H1 (cell line): ENCODE data around the gene PLA2G4F.

Source experiments
- ASH2L ChIP-seq: fragments of 200-600, 300-600 bp; sonication (generic); IDR thresholded peaks from one replicate; pipeline ENCODE4 v1.7.1; 2017; ENCODE audit warnings: low read length
- CBX8 ChIP-seq: fragments of 300-800, 300-1000 bp; sonication (generic); IDR thresholded peaks from 2 replicates; pipeline ENCODE4 v1.7.1; 2016; ENCODE audit warnings: low read depth, low read length, borderline replicate concordance
- EP300 ChIP-seq, 2 experiments: IDR thresholded peaks; 1 replicate in 1 of 2; 2 replicates in 1 of 2; pipeline ENCODE4 v1.6.1; 2011 to 2012; ENCODE audit warnings: low read depth in 2 of 2, low read length in 2 of 2, mild to moderate bottlenecking in 2 of 2, borderline replicate concordance in 1 of 2, inconsistent platforms in 1 of 2, moderate library complexity in 1 of 2
- GTF2F1 ChIP-seq: IDR thresholded peaks from 2 replicates; pipeline ENCODE4 v1.6.1; 2012; ENCODE audit warnings: low read depth, low read length, improper control_type of control experiment, borderline replicate concordance
- JUN ChIP-seq: IDR thresholded peaks from 2 replicates; pipeline ENCODE4 v1.6.1; 2011; ENCODE audit warnings: low read depth, mild to moderate bottlenecking, improper control_type of control experiment, low read length
- KDM1A ChIP-seq: fragments of 200-600, 300-600 bp; sonication (generic); IDR thresholded peaks from 2 replicates; pipeline ENCODE4 v1.7.1; 2016; ENCODE audit warnings: mild to moderate bottlenecking, low read length, borderline replicate concordance
- POLR2A ChIP-seq, 2 experiments: IDR thresholded peaks; 1 replicate in 1 of 2; 2 replicates in 1 of 2; pipeline ENCODE4 v1.6.1; 2011; ENCODE audit warnings: low read depth in 2 of 2, low read length in 2 of 2, mild to moderate bottlenecking in 2 of 2; ENCODE audit errors: control extremely low read depth in 1 of 2
- RNF2 ChIP-seq: fragments of 200-900, 300-1000 bp; sonication (generic); IDR thresholded peaks from 2 replicates; pipeline ENCODE4 v1.7.1; 2016; ENCODE audit warnings: borderline replicate concordance, low read depth, mild to moderate bottlenecking, antibody characterized with exemption, low read length; ENCODE audit not compliant: poor library complexity, severe bottlenecking; ENCODE audit errors: missing control alignments
- SRF ChIP-seq: IDR thresholded peaks from 2 replicates; pipeline ENCODE4 v1.6.1; 2011; ENCODE audit warnings: mild to moderate bottlenecking, low read depth, low read length, moderate library complexity
- SUZ12 ChIP-seq: fragments of 200-600 bp; sonication (generic); IDR thresholded peaks from 2 replicates; pipeline ENCODE4 v1.6.1; 2012; ENCODE audit warnings: mild to moderate bottlenecking, inconsistent platforms, low read length, moderate library complexity, mixed read lengths
- TF ChIP-seq, protein P1 (sequence below), 3 experiments: IDR thresholded peaks; 1 replicate in 2 of 3; 2 replicates in 1 of 3; pipeline versions ENCODE4 v1.5.1 to v1.6.1; 2011; ENCODE audit warnings: low read length in 3 of 3, mild to moderate bottlenecking in 3 of 3, inconsistent platforms in 2 of 3, low read depth in 1 of 3, moderate library complexity in 1 of 3; ENCODE audit not compliant: insufficient read depth in 1 of 3; ENCODE audit errors: control extremely low read depth in 1 of 3

DNA sequence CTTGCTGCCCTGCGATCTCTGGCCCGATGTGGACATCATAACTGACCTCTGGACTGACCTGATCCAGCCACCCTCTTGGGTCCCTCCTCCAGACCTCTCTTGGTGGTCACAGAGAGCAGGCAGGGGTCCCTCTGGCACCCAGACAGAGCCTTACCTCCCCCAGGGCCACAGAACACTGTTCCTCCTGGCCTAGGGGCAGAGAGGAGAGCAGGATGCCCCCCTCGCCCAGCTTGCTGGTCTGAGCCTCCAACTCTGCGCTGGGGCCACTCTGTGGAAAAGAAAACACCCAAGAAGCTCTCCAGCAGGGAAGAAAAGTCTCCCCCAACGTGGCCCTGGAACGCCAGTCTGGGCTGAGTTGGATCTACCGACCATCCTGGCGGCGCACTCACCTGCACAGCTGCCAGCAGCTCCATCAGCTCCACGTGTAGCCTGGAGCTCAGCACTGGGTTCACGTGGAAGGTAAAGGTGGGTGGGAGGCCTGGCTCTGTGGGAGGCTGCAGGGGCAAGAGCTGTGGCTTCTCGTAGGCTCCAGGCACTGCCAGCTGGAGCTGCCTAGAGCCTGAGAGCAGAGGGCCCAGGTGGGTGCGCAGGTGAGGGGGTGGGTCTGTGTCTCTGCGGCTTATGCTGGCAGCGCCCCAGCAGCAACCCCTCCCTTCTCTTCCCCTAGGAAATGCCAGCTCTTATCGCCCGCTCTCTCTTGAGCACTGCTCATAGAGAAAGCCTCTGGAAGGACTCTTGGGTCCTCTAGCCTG, 6.0 kb downstream of the PLA2G4F start:
- no peak for TF ChIP-seq CBX8
- TF ChIP-seq POLR2A (IDR thresholded peaks at IDR 0.05; ENCODE audit: control extremely low read depth in 1 of 2, low read depth in 2 of 2, low read length in 2 of 2): no peak
- TF ChIP-seq EP300 (IDR thresholded peaks at IDR 0.05; ENCODE audit: borderline replicate concordance in 1 of 2, low read depth in 2 of 2, low read length in 2 of 2): no peak
- TF ChIP-seq, protein P1, sequence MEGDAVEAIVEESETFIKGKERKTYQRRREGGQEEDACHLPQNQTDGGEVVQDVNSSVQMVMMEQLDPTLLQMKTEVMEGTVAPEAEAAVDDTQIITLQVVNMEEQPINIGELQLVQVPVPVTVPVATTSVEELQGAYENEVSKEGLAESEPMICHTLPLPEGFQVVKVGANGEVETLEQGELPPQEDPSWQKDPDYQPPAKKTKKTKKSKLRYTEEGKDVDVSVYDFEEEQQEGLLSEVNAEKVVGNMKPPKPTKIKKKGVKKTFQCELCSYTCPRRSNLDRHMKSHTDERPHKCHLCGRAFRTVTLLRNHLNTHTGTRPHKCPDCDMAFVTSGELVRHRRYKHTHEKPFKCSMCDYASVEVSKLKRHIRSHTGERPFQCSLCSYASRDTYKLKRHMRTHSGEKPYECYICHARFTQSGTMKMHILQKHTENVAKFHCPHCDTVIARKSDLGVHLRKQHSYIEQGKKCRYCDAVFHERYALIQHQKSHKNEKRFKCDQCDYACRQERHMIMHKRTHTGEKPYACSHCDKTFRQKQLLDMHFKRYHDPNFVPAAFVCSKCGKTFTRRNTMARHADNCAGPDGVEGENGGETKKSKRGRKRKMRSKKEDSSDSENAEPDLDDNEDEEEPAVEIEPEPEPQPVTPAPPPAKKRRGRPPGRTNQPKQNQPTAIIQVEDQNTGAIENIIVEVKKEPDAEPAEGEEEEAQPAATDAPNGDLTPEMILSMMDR (IDR thresholded peaks at IDR 0.05; ENCODE audit: control extremely low read depth in 1 of 3, insufficient read depth in 1 of 3, low read depth in 1 of 3, low read length in 3 of 3): no peak
- no peak for TF ChIP-seq GTF2F1
- TF ChIP-seq RNF2: no peak
- no peak for TF ChIP-seq SRF
- TF ChIP-seq JUN: no peak
- no peak for TF ChIP-seq SUZ12
- no peak for TF ChIP-seq ASH2L
- TF ChIP-seq KDM1A: no peak
